Heart right ventricle (tissue), 16 donors: ENCODE results near the gene PGM1. TPM values are rescaled to one million over a fixed set of nuclear protein-coding genes. Genes with fewer than 3 reads are reported as not detected.
A peak's percentile ranks its signal among the peaks of the same experiment; 100 is the strongest.

ENCODE experiments used
- ATAC-seq, 8 donors: fragments of 200-7000 bp; cut with Tn5 transposase; one replicate each; pipeline ENCODE4 v1.9.1; 2020; ENCODE audit warnings: mild to moderate bottlenecking in 8 of 8, moderate library complexity in 8 of 8, moderate number of reproducible peaks in 1 of 8
- DNase-seq, 2 donors: peaks; one replicate each; pipeline ENCODE4 v3.0.0-alpha.2; 2020
- H3K27ac ChIP-seq, 10 donors: fragments of 200-600 bp; sonication (generic) in 2 of 10; one replicate each; pipeline versions ENCODE4 v1.5.0 to v1.8.0; 2020 to 2022; ENCODE audit warnings: mild to moderate bottlenecking in 3 of 10
- H3K27me3 ChIP-seq, 7 donors: fragments of 200-600 bp; one replicate each; pipeline ENCODE4 v1.8.0; 2021 to 2022; ENCODE audit warnings: mild to moderate bottlenecking in 2 of 7
- H3K36me3 ChIP-seq, 9 donors: fragments of 200-600 bp; sonication (generic) in 1 of 9; one replicate each; pipeline versions ENCODE4 v1.5.0 to v1.8.0; 2020 to 2022; ENCODE audit warnings: mild to moderate bottlenecking in 2 of 9
- H3K4me1 ChIP-seq, 9 donors: fragments of 200-600 bp; sonication (generic) in 1 of 9; one replicate each; pipeline versions ENCODE4 v1.5.0 to v1.8.0; 2020 to 2022; ENCODE audit warnings: mild to moderate bottlenecking in 4 of 9
- H3K4me3 ChIP-seq, 10 donors: fragments of 200-600 bp; sonication (generic) in 2 of 10; one replicate each; pipeline versions ENCODE4 v1.5.0 to v1.8.0; 2020 to 2022; ENCODE audit warnings: mild to moderate bottlenecking in 7 of 10, moderate library complexity in 2 of 10
- H3K9me3 ChIP-seq, 11 donors: fragments of 200-600 bp in 10 of 11; sonication (generic) in 2 of 11; one replicate each; pipeline versions ENCODE4 v1.5.0 to v1.8.0; 2013 to 2022; ENCODE audit warnings: mild to moderate bottlenecking in 2 of 11, control low read depth in 1 of 11, moderate library complexity in 1 of 11
- WGBS, 2 donors: extraction: QIAGEN DNeasy Blood & Tissue Kit; methylation state at CpG; one replicate each; pipeline ENCODE4 v1.1.7; 2013; ENCODE audit warnings: inconsistent platforms in 1 of 2; 5-methylcytosine and 5-hydroxymethylcytosine counted together
- intact Hi-C, 10 donors: fragments of 100-400 bp; cut with DNase I; formaldehyde crosslinking; loops; one replicate each; pipeline versions ENCODE4 v1.11.1 to v1.14.2; 2022
- polyA plus RNA-seq, 2 donors: library from polyadenylated mRNA; stranded (reverse); fragments of 200-250 nt; gene quantifications; one replicate each; pipeline ENCODE4 v1.2.3, GENCODE V29; 2013
- total RNA-seq, 10 donors: library from RNA; stranded (reverse); fragmentation: NEBNext Ultra II Directional in 3 of 10; extraction: Animal tissue kit (Norgen Biotek cat#: 25700) in 3 of 10; gene quantifications; one replicate each; pipeline versions ENCODE4 v1.2.1 to v1.2.4, GENCODE V29; 2021 to 2023
- TF ChIP-seq, protein P1 (sequence below), 9 donors: fragments of 200-600 bp; sonication (generic) in 2 of 9; IDR thresholded peaks; one replicate each; pipeline versions ENCODE4 v1.5.0 to v1.8.0; 2021 to 2022; ENCODE audit warnings: antibody characterized with exemption in 9 of 9, mild to moderate bottlenecking in 5 of 9, moderate library complexity in 1 of 9
- donor health status: Arrhythmogenic right ventricular cardiomyopathy.
- donor health status: ischemic (EF 13 %, LVEDD 7.1; RV severe dilation, severe dysfunction).
- donor health status: healthy with polysubstance abuse.
- donor health status: DM: no; HTN: yes; CAD: no.
- donor health status: DM: no; HTN: no; CAD: no.
- donor health status: ischemic (EF 25% LVEDD 6.9; RV normal size, moderate dysfunction).
- donor health status: ischemic (EF 25% LVEDD 5.7; RV mildly dilated, moderate dysfunction).
- donor health status: healthy.
- donor health status: DM: yes; HTN: yes; CAD: no.
- donor health status: Ischemic cardiomyopathy.
- donor health status: ischemic (EF 35%, LVEDD 5.7; RV mildly dilated, moderate dysfunction).
- donor health status: nonischemic (EF 11% LVEDD 7.7; RV severe dilation, severe dysfunction).
- donor health status: DM: yes; HTN: yes; CAD: no.
- donor health status: PGD.
- donor health status: ischemic (EF 29% LVEDD 5.4; RV normal size, mild dysfunction).
- donor health status: nonischemic (EF 23%, LVEDD 6.1; RV moderate dilation, normal function).

PGM1 gene
- total and polyA plus RNA-seq, 12 donors, result 20.4 to 363 (median 251) TPM

DNA sequence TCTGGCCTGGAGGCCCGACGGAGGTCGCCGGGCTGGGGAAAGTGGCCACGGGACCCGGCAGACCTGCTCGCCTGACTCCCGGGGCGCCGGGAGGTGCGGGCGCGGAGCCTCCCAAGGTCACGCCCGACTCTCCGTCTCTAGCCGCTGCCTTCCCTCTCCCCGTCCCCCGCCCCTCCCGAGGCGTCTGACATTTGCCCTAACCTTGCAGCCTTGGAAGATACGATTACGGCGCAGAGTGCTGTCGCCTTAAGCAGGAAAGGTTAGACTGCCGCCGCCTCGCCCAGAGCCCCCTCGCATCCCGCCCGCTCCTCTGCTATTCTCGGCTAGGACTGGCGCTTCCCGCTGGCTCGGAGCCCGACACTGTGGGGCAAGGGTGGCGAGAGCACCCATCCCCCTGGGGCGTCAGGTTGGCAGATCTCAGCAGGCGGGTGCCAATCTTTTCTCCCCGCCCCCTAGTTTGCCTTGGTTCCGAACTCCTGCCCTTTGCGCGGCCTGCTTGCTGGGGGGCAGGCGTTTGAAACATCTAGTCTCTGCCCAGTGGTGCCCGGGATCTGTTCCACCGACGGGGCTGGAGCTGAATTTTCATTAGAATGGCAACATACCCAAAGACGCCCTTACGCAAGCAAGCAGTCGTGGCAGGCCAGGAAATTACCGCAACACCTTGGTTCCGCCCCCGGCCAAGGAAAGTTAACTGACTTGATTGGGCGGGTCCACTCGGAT, 835 bp downstream of the PGM1 start:
- Histone ChIP-seq H3K36me3 (no peaks in the 10 kb centered on the region), H3K27ac (peak overlapping the region; percentile 88 to 98 (median 96)), H3K27me3 (no peaks in the 10 kb centered on the region), H3K4me1 (peaks cover 0 to 47% (median 23%) of the 10 kb centered on the region in 9 donors), H3K9me3 (no peaks in the 10 kb centered on the region), H3K4me3 (peak overlapping the region; percentile 61 to 93 (median 82))
- peak; percentile 77 to 82 for DNase-seq
- TF ChIP-seq, protein P1, sequence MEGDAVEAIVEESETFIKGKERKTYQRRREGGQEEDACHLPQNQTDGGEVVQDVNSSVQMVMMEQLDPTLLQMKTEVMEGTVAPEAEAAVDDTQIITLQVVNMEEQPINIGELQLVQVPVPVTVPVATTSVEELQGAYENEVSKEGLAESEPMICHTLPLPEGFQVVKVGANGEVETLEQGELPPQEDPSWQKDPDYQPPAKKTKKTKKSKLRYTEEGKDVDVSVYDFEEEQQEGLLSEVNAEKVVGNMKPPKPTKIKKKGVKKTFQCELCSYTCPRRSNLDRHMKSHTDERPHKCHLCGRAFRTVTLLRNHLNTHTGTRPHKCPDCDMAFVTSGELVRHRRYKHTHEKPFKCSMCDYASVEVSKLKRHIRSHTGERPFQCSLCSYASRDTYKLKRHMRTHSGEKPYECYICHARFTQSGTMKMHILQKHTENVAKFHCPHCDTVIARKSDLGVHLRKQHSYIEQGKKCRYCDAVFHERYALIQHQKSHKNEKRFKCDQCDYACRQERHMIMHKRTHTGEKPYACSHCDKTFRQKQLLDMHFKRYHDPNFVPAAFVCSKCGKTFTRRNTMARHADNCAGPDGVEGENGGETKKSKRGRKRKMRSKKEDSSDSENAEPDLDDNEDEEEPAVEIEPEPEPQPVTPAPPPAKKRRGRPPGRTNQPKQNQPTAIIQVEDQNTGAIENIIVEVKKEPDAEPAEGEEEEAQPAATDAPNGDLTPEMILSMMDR (IDR thresholded peaks at IDR 0.05), result no peak
- peak; percentile 60 to 88 (median 78) for ATAC-seq
- intact Hi-C loops, result no loop called here
- 9 to 11% methylated on average over 49 to 55 of the region's 55 CpGs for WGBS, 2 donors

DNA sequence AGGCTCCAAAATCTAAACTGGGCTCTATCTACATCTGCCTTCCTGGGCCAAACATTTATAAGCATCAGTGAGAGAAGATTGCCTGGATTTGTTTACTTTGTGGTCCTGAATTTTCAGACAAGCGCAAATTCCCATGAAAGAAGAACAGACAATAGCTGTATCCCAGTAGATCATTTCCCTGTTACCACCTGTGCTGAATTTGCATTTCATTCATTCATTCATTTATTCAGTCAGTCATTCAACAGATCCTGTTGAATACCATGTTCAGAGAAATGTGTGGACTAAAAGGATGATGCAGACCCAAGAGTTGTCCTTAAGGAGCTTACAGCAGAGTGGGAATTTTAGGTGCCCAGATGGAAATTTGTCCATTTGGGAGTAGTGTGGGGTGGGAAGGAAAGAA, 2.2 kb downstream of the PGM1 start:
- TF ChIP-seq, protein P1 (IDR thresholded peaks at IDR 0.05), result no peak
- H3K9me3 ChIP-seq, result no peaks in the 10 kb centered on the region
- peaks cover 0 to 39% (median 15%) of the 10 kb centered on the region in 9 donors for H3K4me1 ChIP-seq
- H3K4me3 ChIP-seq, result no peak overlapping the region
- no peak for DNase-seq
- H3K27ac ChIP-seq, result peak overlapping the region in 2 of 10 donors; percentile 15 to 23
- intact Hi-C loops, result no loop called here
- no peak for ATAC-seq
- WGBS, 2 donors, result 97 to 100% methylated on average over 1 of the region's 1 CpG
- H3K36me3 ChIP-seq, result no peaks in the 10 kb centered on the region
- no peaks in the 10 kb centered on the region for H3K27me3 ChIP-seq

DNA sequence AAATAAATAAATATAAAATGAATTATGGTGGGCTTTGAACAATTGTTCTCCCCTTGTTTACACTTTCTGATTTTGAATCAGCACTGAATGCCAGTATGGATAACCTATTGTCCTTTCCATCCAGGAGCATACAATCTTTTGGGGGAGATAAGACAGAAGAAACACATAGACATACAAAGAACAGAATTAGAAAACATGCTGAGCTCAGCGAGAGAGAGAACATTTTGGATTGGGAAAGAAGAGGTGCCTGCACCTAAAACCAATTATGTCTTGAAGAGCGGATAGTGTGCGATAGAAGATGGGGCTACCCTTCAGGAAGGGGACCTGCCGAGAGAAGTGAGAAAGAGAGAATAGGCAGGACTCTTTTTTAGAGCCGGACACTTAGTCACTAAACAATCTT, 6.6 kb downstream of the PGM1 start:
- Histone ChIP-seq H3K4me3 (no peak overlapping the region), H3K4me1 (peaks cover 0 to 42% (median 20%) of the 10 kb centered on the region in 9 donors), H3K27ac (no peak overlapping the region), H3K9me3 (no peaks in the 10 kb centered on the region), H3K36me3 (peaks cover 0 to 4% (median 0%) of the 10 kb centered on the region in 9 donors), H3K27me3 (no peaks in the 10 kb centered on the region)
- WGBS, 2 donors, result 95% methylated on average over 5 of the region's 5 CpGs
- TF ChIP-seq, protein P1 (IDR thresholded peaks at IDR 0.05), result no peak
- ATAC-seq (no peak), DNase-seq (no peak)
- intact Hi-C loops, result no loop called here

DNA sequence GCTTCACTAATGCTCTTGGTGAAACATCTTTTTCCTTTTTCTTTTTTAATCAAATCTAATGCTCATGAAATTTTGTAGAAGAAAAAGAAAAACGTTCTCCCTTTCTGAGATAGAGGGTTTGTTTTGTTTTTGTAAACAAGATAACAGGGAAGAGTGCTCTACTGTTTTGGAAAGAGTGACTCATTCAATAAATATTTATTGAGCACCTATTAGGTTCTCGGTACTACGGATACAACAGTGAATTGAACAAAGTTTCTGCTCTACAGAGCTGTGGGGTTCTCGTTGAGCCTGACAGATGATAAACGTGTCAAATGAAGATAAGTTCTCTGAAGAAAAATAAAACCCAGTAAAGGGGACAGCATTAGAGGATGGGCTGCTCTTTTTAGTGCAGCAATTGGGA, 7.0 kb downstream of the PGM1 start:
- Histone ChIP-seq H3K4me1 (peaks cover 0 to 38% (median 19%) of the 10 kb centered on the region in 9 donors), H3K27me3 (no peaks in the 10 kb centered on the region), H3K27ac (no peak overlapping the region), H3K4me3 (no peak overlapping the region), H3K36me3 (peaks cover 0 to 4% (median 0%) of the 10 kb centered on the region in 9 donors), H3K9me3 (no peaks in the 10 kb centered on the region)
- DNase-seq, result no peak
- intact Hi-C loops, result no loop called here
- TF ChIP-seq, protein P1 (IDR thresholded peaks at IDR 0.05), result no peak
- no peak for ATAC-seq
- 65 to 70% methylated on average over 5 of the region's 5 CpGs for WGBS, 2 donors
